ENCODE results near the gene ZBED4. TPM values are rescaled to one million over a fixed set of nuclear protein-coding genes. Genes with fewer than 3 reads are reported as not detected.

Gene ZBED4
- total and polyA plus RNA-seq, 5 donors from 2014 or later = 6.1 to 17.1 (median 6.9) TPM

- Mint-ChIP-seq H3K4me3 (no peak overlapping the region), H3K4me1 (peaks cover 0 to 13% (median 6%) of the 10 kb centered on the region in 4 donors), H3K36me3 (peaks cover 9% of the 10 kb centered on the region), H3K27ac (no peak overlapping the region), H3K27me3 (no peaks in the 10 kb centered on the region), H3K9me3 (no peaks in the 10 kb centered on the region)
- no peak for ATAC-seq (ENCODE audit: low read depth in 2 of 2)
- peaks cover 47% of the 10 kb centered on the region for H3K36me3 ChIP-seq (ENCODE audit: control insufficient read depth, insufficient read depth, low read length)
- no peak overlapping the region for H3K27ac ChIP-seq (ENCODE audit: insufficient read depth, low read length, poor library complexity, severe bottlenecking)
- no peak overlapping the region for H3K4me3 ChIP-seq (ENCODE audit: low read depth, low read length)
- DNase-seq = no peak
- no peaks in the 10 kb centered on the region for H3K4me1 ChIP-seq (ENCODE audit: control insufficient read depth, insufficient read depth, low read length, poor library complexity, severe bottlenecking)
- H3K27me3 ChIP-seq (ENCODE audit: control insufficient read depth, insufficient read depth, low read length) = no peaks in the 10 kb centered on the region
- no peaks in the 10 kb centered on the region for H3K9me3 ChIP-seq (ENCODE audit: control insufficient read depth in 2 of 2, low read length in 2 of 2)
These were observed 56.0 kb downstream of the ZBED4 start for GRCh38 chr22:49909476-49910205.

- no peaks in the 10 kb centered on the region for H3K4me1 ChIP-seq (ENCODE audit: control insufficient read depth, insufficient read depth, low read length, poor library complexity, severe bottlenecking)
- no peaks in the 10 kb centered on the region for H3K9me3 ChIP-seq (ENCODE audit: control insufficient read depth in 2 of 2, low read length in 2 of 2)
- no peaks in the 10 kb centered on the region for H3K27me3 Mint-ChIP-seq
- H3K27ac Mint-ChIP-seq = no peak overlapping the region
- H3K4me3 Mint-ChIP-seq = no peak overlapping the region
- no peaks in the 10 kb centered on the region for H3K27me3 ChIP-seq (ENCODE audit: control insufficient read depth, insufficient read depth, low read length)
- no peak overlapping the region for H3K4me3 ChIP-seq (ENCODE audit: low read depth, low read length)
- no peak for DNase-seq
- H3K27ac ChIP-seq (ENCODE audit: insufficient read depth, low read length, poor library complexity, severe bottlenecking) = no peak overlapping the region
- H3K9me3 Mint-ChIP-seq = no peaks in the 10 kb centered on the region
- H3K36me3 ChIP-seq (ENCODE audit: control insufficient read depth, insufficient read depth, low read length) = peaks cover 47% of the 10 kb centered on the region
- peaks cover 9% of the 10 kb centered on the region for H3K36me3 Mint-ChIP-seq
- no peak for ATAC-seq (ENCODE audit: low read depth in 2 of 2)
- H3K4me1 Mint-ChIP-seq = peaks cover 0 to 17% (median 6%) of the 10 kb centered on the region in 4 donors
These were observed 56.8 kb downstream of the ZBED4 start for GRCh38 chr22:49910229-49911155.

GRCh38 chr22:49911881-49912625 is 58.4 kb downstream of the ZBED4 start:
- no peak for DNase-seq
- Histone ChIP-seq H3K27ac (ENCODE audit: insufficient read depth, low read length, poor library complexity, severe bottlenecking) (no peak overlapping the region), H3K4me3 (ENCODE audit: low read depth, low read length) (no peak overlapping the region), H3K9me3 (ENCODE audit: control insufficient read depth in 2 of 2, low read length in 2 of 2) (no peaks in the 10 kb centered on the region), H3K36me3 (ENCODE audit: control insufficient read depth, insufficient read depth, low read length) (peaks cover 45% of the 10 kb centered on the region), H3K27me3 (ENCODE audit: control insufficient read depth, insufficient read depth, low read length) (no peaks in the 10 kb centered on the region), H3K4me1 (ENCODE audit: control insufficient read depth, insufficient read depth, low read length, poor library complexity, severe bottlenecking) (peaks cover 7% of the 10 kb centered on the region)
- Mint-ChIP-seq H3K9me3 (no peaks in the 10 kb centered on the region), H3K4me1 (peaks cover 0 to 30% (median 11%) of the 10 kb centered on the region in 4 donors), H3K27ac (peak overlapping the region in 1 of 3 donors; percentile 23), H3K27me3 (no peaks in the 10 kb centered on the region), H3K4me3 (no peak overlapping the region), H3K36me3 (peaks cover 8% of the 10 kb centered on the region)
- ATAC-seq (ENCODE audit: low read depth in 2 of 2) = no peak

- H3K4me3 Mint-ChIP-seq = peak overlapping the region in 1 of 4 donors; percentile 38
- H3K27ac Mint-ChIP-seq = no peak overlapping the region
- ATAC-seq (ENCODE audit: low read depth in 2 of 2) (no peak), DNase-seq (no peak)
- no peak overlapping the region for H3K4me3 ChIP-seq (ENCODE audit: low read depth, low read length)
- no peaks in the 10 kb centered on the region for H3K9me3 ChIP-seq (ENCODE audit: control insufficient read depth in 2 of 2, low read length in 2 of 2)
- H3K27me3 ChIP-seq (ENCODE audit: control insufficient read depth, insufficient read depth, low read length) = no peaks in the 10 kb centered on the region
- H3K27ac ChIP-seq (ENCODE audit: insufficient read depth, low read length, poor library complexity, severe bottlenecking) = no peak overlapping the region
- peaks cover 36% of the 10 kb centered on the region for H3K36me3 ChIP-seq (ENCODE audit: control insufficient read depth, insufficient read depth, low read length)
- no peaks in the 10 kb centered on the region for H3K27me3 Mint-ChIP-seq
- peaks cover 0 to 30% (median 8%) of the 10 kb centered on the region in 4 donors for H3K4me1 Mint-ChIP-seq
- peaks cover 16% of the 10 kb centered on the region for H3K4me1 ChIP-seq (ENCODE audit: control insufficient read depth, insufficient read depth, low read length, poor library complexity, severe bottlenecking)
- H3K36me3 Mint-ChIP-seq = no peaks in the 10 kb centered on the region
- H3K9me3 Mint-ChIP-seq = no peaks in the 10 kb centered on the region
These were observed 59.4 kb downstream of the ZBED4 start for GRCh38 chr22:49913026-49913425.

GRCh38 chr22:49913446-49913845 is 59.8 kb downstream of the ZBED4 start:
- Histone ChIP-seq H3K36me3 (ENCODE audit: control insufficient read depth, insufficient read depth, low read length) (peaks cover 35% of the 10 kb centered on the region), H3K9me3 (ENCODE audit: control insufficient read depth in 2 of 2, low read length in 2 of 2) (no peaks in the 10 kb centered on the region), H3K4me3 (ENCODE audit: low read depth, low read length) (no peak overlapping the region), H3K27ac (ENCODE audit: insufficient read depth, low read length, poor library complexity, severe bottlenecking) (no peak overlapping the region), H3K4me1 (ENCODE audit: control insufficient read depth, insufficient read depth, low read length, poor library complexity, severe bottlenecking) (peaks cover 16% of the 10 kb centered on the region), H3K27me3 (ENCODE audit: control insufficient read depth, insufficient read depth, low read length) (no peaks in the 10 kb centered on the region)
- Mint-ChIP-seq H3K27me3 (no peaks in the 10 kb centered on the region), H3K9me3 (no peaks in the 10 kb centered on the region), H3K4me3 (no peak overlapping the region), H3K4me1 (peaks cover 0 to 30% (median 8%) of the 10 kb centered on the region in 4 donors), H3K36me3 (no peaks in the 10 kb centered on the region), H3K27ac (peak overlapping the region in 2 of 3 donors; percentile 43 to 62)
- ATAC-seq (ENCODE audit: low read depth in 2 of 2) = no peak
- DNase-seq = no peak

- peak overlapping the region in 2 of 4 donors; percentile 15 to 82 for H3K4me3 Mint-ChIP-seq
- ATAC-seq (ENCODE audit: low read depth in 2 of 2) (no peak), DNase-seq (no peak)
- peak overlapping the region in 1 of 3 donors; percentile 62 for H3K27ac Mint-ChIP-seq
- H3K36me3 ChIP-seq (ENCODE audit: control insufficient read depth, insufficient read depth, low read length) = peaks cover 30% of the 10 kb centered on the region
- no peaks in the 10 kb centered on the region for H3K27me3 ChIP-seq (ENCODE audit: control insufficient read depth, insufficient read depth, low read length)
- H3K36me3 Mint-ChIP-seq = no peaks in the 10 kb centered on the region
- H3K27me3 Mint-ChIP-seq = no peaks in the 10 kb centered on the region
- peaks cover 22% of the 10 kb centered on the region for H3K4me1 ChIP-seq (ENCODE audit: control insufficient read depth, insufficient read depth, low read length, poor library complexity, severe bottlenecking)
- no peak overlapping the region for H3K27ac ChIP-seq (ENCODE audit: insufficient read depth, low read length, poor library complexity, severe bottlenecking)
- no peaks in the 10 kb centered on the region for H3K9me3 Mint-ChIP-seq
- no peak overlapping the region for H3K4me3 ChIP-seq (ENCODE audit: low read depth, low read length)
- H3K9me3 ChIP-seq (ENCODE audit: control insufficient read depth in 2 of 2, low read length in 2 of 2) = no peaks in the 10 kb centered on the region
- peaks cover 0 to 30% (median 8%) of the 10 kb centered on the region in 4 donors for H3K4me1 Mint-ChIP-seq
These were observed 60.6 kb downstream of the ZBED4 start for GRCh38 chr22:49914256-49914655.

GRCh38 chr22:49915610-49916009 is 62.0 kb downstream of the ZBED4 start:
- Histone ChIP-seq H3K4me3 (ENCODE audit: low read depth, low read length) (no peak overlapping the region), H3K4me1 (ENCODE audit: control insufficient read depth, insufficient read depth, low read length, poor library complexity, severe bottlenecking) (peaks cover 27% of the 10 kb centered on the region), H3K9me3 (ENCODE audit: control insufficient read depth in 2 of 2, low read length in 2 of 2) (no peaks in the 10 kb centered on the region), H3K27ac (ENCODE audit: insufficient read depth, low read length, poor library complexity, severe bottlenecking) (peak overlapping the region; percentile 14), H3K36me3 (ENCODE audit: control insufficient read depth, insufficient read depth, low read length) (peaks cover 27% of the 10 kb centered on the region), H3K27me3 (ENCODE audit: control insufficient read depth, insufficient read depth, low read length) (no peaks in the 10 kb centered on the region)
- no peaks in the 10 kb centered on the region for H3K9me3 Mint-ChIP-seq
- no peaks in the 10 kb centered on the region for H3K36me3 Mint-ChIP-seq
- ATAC-seq (ENCODE audit: low read depth in 2 of 2) (no peak), DNase-seq (no peak)
- H3K4me3 Mint-ChIP-seq = no peak overlapping the region
- peaks cover 0 to 41% (median 16%) of the 10 kb centered on the region in 4 donors for H3K4me1 Mint-ChIP-seq
- H3K27me3 Mint-ChIP-seq = no peaks in the 10 kb centered on the region
- no peak overlapping the region for H3K27ac Mint-ChIP-seq

Measured in CD4-positive, CD25-positive, alpha-beta regulatory T cell (primary cell).